SK-N-MC (cell line): ENCODE data around the gene RBBP5.

ENCODE experiments used
- EZH2 ChIP-seq: fragments of 200-600 bp; sonication (generic); IDR thresholded peaks from one replicate; pipeline ENCODE4 v1.6.1; 2017; ENCODE audit warnings: antibody characterized with exemption
- POLR2AphosphoS5 ChIP-seq: IDR thresholded peaks from 2 replicates; pipeline ENCODE4 v1.6.1; 2012; ENCODE audit warnings: mild to moderate bottlenecking, low read depth, low read length, borderline replicate concordance

- no peak for TF ChIP-seq POLR2AphosphoS5
- TF ChIP-seq EZH2: no peak
Measured at GRCh38 chr1:205053296-205053695, 68.5 kb downstream of the RBBP5 start.
